Activated gamma-delta T cell treated with Interleukin-2 at 50 U/mL for 16 hours (primary cell): ENCODE measurements around the gene DEUP1.
"Not testable (repeated sequence)": the region's sequence is repeated elsewhere in the genome, so short reads cannot be mapped to it uniquely, and the experiment has no call there.

ENCODE experiments used
- DNase-seq: peaks from one replicate; pipeline ENCODE4 v3.0.0-alpha.2; 2020

The DEUP1 gene

GRCh38 chr11:93361435-93361834, 30.9 kb downstream of the DEUP1 start:
- DNase-seq: no peak

DNA sequence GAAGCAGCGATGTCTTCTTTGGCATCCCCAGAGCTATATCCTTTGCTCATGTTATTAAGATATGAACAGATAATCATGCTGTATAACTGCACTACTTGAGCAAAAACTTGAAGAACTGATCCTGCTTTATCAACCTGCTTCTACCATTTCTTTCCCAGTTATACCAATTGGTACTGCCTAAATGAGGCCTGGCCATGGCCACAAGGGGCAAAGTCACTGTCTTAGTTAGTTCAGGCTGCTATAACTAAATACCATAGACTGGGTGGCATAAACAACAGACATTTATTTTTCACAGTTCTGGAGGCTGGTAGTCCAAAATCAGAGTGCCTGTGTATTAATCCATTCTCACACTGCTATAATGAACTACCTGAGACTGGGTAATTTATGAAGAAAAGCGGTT, 37.5 kb downstream of the DEUP1 start:
- no peak for DNase-seq

DNA sequence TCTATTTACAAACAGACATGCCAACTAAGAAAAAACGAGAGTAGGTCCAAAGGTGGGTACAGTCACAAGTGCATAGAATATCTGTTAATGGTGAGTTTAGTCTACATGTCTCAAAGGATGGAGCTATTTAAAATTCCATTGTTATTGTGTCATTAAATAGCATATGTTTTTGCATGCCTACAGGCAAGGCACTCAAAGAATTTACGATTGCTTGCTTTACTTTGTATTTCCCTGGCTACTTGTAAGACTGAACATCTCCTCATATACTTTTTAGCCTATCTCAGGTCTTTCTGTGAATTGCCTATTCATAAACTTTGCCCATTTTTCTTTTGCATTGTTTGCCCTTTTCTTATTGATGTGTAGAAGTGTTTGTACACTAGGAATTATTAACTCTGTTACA, 39.7 kb downstream of the DEUP1 start:
- DNase-seq: no peak

- no peak for DNase-seq
Observed at GRCh38 chr11:93389737-93390136, 59.2 kb downstream of the DEUP1 start.

DNA sequence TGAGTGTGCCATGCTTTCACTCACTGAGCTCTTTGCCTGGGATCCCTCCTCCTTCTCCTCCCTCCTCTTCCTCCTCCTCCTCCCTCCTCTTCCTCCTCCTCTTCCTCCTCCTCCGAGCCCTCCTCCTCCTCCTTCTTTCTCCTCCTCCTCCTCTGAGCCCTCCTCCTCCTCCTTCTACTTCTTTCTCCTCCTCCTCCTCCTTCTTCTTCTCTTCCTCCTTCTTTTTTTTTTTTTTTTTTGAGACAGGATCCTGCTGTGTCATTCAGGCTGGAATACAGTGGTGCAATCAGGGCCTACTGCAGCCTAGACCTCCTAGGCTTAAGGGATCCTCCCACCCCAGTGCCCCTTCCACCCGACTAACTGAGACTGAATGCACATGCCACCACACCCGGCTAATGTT, 62.3 kb downstream of the DEUP1 start:
- DNase-seq: no peak

GRCh38 chr11:93393386-93393785, 62.8 kb downstream of the DEUP1 start:
- DNase-seq: no peak

DNA sequence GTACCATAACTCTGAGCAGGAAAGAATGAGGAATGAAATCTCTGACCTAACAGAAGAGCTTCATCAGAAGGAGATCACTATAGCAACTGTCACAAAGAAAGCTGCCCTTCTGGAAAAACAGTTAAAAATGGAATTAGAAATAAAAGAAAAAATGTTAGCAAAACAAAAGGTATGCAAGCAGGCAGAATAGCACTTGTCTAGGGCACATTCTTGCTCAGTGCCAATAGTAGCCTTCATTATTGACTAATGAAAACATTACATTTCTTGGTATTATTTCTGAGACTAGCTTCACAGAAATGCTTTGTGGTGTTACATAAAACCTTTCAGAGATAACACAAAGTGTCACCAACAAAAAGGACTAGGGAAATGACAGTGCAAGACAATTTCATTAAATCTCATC, 63.9 kb downstream of the DEUP1 start:
- DNase-seq: no peak

DNA sequence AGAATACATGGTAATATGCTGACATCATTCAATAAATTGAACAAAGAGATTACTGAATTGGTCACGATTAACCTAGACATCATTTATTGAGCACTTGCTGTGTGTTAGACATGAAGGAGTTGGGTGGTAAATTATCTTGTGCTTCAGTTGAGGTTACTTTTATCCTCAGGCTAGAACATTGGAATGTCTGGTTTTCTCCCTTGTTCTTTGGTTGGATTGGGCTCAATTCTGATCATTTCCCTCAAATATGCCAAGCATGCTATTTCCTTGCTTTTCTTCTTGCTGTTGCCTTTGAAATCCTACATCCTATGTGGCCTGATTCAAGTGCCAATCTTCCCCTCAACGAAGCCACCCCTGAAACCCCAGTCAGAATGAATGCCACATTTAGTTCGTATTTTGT, 65.8 kb downstream of the DEUP1 start:
- DNase-seq: no peak

- no peak for DNase-seq
Observed at GRCh38 chr11:93403930-93404329, 73.4 kb downstream of the DEUP1 start.

DNA sequence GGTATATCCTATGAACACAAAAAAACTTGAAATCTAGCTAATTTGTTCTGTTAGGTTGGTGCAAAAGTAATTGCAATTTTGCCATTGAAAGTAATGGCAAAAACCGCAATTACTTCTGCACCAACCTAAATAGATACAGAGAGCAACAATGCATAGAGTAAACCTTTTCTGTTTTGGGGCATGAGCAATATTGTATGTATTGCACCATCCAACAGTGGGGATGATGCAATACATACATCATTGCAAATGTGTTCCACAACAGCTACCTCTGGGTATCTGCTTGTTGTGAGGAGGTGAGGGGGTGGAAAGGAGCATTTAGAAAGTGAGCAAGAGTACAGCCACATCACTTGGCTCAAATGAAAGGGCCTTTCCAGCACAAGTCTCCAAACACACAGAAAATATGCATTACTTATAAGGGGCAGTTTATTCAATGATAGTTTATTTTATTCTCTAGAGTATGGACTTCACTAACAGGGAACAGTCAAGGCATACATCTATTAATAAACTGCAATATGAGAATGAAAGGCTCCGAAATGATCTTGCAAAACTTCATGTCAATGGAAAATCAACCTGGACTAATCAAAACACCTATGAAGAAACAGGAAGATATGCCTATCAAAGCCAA, 77.3 kb downstream of the DEUP1 start:
- no peak for DNase-seq

DNA sequence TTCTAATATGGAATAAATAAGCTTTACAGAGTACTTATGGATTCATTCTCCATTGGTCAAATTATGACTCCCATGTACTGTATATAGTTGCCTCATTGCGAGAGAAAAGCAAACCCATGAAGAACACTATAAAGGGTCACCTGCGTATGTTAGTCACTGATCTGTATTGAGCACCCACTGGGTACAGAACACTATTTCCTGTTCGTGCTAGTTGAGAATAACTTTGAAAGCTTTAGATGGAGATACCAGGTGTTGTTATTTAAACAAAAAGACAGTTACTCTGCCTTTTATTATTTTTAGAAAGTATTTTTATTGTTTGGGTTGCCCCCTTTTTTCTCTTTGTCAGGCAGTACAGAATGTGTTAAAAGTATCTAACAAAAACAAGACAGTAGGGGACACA, 79.9 kb downstream of the DEUP1 start:
- DNase-seq: no peak

DNA sequence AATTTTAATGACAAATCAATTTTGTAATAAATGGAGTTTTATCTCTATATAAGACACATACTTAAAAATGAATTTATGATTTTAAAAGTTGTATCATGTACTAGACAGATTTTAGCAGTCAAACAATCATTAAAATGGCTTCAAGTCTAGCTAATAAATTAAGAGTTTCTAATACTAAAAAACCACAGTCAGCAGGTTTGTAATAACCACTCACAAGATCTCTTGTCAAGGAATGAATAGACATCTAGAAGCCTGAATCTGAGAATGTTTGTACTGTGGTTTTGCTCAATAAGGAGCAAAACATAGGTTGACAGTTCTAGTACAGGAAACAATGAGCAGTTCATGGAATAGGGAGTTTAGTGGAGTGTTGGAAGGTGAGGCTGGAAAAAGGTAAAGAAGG, 81.2 kb downstream of the DEUP1 start:
- DNase-seq: no peak

GRCh38 chr11:93432247-93432646, 101.7 kb downstream of the DEUP1 start:
- no peak for DNase-seq

DNA sequence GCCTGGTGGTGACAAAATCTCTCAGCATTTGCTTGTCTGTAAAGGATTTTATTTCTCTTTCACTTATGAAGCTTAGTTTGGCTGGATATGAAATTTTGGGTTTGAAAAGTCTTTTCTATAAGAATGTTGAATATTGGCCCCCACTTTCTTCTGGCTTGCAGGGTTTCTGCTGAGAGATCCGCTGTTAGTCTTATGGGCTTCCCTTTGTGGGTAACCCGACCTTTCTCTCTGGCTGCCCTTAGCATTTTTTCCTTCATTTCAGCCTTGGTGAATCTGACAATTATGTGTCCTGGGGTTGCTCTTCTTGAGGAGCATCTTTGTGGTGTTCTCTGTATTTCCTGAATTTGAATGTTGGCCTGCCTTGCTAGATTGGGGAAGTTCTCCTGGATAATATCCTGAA, 112.7 kb downstream of the DEUP1 start:
- not testable (repeated sequence) for DNase-seq

DNA sequence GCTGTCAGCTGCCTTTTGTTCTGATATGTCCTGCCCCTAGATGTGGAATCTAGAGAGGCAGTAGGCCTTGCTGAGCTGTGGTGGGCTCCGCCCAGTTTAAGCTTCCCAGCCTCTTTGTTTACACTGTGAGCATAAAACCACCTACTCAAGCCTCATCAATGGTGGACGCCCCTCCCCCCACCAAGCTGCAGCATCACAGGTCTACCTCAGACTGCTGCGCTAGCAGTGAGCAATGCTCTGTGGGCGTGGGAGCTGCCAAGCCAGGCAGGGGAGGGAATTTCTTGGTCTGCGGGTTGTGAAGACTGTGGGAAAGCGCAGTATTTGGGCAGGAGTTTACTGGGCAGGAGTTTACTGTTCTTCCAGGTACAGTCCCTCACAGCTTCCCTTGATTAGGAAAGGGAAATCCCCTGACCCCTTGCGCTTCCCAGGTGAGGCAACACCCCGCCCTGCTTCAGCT, 114.1 kb downstream of the DEUP1 start:
- DNase-seq: no peak

DNA sequence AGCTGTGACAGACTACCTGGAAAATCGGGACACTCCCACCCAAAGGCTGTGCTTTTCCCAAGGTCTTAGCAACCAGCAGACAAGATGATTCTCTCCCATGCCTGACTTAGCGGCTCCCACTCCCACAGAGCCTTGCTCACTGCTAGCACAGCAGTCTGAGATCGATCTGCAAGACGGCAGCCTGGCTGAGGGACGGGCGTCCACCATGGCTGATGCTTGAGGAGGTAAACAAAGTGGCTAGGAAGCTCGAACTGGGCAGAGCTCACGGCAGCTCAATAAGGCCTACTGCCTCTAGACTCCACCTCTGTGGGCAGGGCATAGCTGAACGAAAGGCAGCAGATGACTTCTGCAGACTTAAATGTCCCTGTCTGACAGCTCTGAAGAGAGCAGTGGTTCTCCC, 127.7 kb downstream of the DEUP1 start:
- DNase-seq: no peak

DNA sequence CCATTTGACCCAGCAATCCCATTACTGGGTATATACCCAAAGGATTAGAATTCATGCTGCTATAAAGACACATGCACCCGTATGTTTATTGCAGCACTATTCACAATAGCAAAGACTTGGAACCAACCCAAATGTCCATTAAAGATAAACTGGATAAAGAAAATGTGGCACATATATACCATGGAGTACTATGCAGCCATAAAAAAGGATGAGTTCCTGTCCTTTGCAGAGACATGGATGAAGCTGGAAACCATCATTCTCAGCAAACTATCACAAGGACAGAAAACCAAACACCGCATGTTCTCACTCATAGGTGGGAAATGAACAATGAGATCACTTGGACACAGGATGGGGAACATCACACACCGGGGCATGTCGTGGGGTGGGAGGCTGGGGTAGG, 133.1 kb downstream of the DEUP1 start:
- not testable (repeated sequence) for DNase-seq

- DNase-seq: no peak
Observed at GRCh38 chr11:93464927-93465540, 134.5 kb downstream of the DEUP1 start.

GRCh38 chr11:93467054-93467453, 136.5 kb downstream of the DEUP1 start:
- no peak for DNase-seq

GRCh38 chr11:93468290-93468689, 137.7 kb downstream of the DEUP1 start:
- DNase-seq: no peak

DNA sequence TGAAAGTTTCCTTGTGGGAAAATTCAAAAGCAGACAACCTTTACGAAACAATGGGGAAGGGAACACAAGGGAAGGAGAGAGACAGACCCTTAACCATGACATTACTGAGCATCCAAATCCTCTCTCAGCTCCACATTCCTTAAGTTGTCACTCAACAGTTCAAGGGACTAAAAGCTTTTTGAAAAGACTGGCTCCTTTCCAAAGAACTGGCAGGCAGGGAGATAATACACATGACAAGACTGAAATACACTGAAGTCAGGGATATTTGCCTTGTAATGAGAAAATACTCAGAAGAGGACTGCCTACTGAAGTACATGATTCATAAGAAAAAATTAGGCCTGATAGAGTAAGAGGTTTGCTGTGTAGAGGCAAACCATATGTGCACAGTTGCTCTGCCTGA, 143.6 kb downstream of the DEUP1 start:
- no peak for DNase-seq

- no peak for DNase-seq
Observed at GRCh38 chr11:93476796-93477195, 146.3 kb downstream of the DEUP1 start.

DNA sequence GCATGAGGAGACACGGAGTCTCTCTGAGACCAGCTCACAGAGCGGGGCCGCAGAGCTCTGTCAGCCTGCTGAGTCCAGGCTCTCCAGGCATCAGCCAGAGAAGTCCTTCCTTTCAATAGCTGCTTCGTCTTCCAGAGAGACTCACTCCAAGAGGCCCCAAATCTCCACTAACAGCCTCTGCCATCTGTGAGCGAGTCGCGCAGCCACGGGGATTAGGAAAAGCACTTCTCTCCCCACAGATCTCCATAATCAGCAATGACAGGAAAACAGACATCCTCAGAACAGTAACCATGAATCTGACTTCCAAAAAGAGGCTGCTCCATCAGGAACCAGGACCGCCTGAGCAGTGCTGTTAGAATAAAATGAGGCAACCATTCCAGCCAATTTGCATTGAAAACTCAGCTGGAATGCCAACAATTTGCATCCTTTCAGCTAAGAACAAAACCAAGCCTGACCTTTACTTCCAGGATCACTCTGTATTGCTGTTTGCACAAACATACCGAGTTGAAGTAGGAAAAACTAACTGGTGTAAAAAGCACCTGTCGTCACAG, 147.2 kb downstream of the DEUP1 start:
- DNase-seq: no peak

DNA sequence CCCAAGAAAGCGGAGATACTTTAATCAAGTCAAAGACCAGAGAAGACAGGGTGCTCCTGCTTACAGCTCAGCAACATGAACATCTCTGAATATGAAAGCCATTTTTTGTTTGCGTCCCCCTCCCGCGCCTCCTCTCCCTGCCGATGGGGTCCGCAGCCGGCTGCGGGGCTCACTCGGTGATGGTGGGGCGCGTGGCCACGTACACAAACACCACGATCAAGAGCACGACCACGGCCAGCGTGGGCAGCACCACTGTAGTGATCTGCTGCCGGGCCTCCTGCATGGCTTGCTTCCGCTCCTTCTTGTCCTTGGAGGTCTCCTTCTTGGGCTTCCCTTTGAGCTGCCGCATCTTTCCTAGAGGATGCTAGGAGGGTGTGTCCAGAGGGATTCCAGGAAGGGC, 148.3 kb downstream of the DEUP1 start:
- no peak for DNase-seq

DNA sequence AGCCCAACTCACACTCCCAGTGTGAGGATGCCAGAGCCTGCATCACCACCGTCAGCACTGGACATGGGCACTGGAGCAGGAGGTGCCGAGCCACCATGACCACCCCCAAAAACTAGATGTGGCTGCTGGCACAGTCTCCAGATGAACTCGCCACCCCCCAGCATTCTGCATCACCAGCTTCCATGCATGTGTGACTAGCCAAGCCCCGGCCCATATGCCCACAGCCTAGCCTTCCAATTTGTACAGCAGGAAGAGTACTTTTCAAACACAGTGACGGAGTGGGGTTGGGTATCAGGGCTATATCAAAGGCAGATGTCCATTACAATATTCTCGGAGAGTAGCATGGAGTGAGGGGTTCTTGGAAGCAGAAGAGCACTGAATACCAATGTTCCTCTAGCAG, 149.7 kb downstream of the DEUP1 start:
- no peak for DNase-seq
